CD4-positive, alpha-beta T cell treated with Interleukin-21 for 1 hour (primary cell): ENCODE measurements around the gene KNCN.

Experiments
- DNase-seq: peaks from one replicate; pipeline ENCODE4 v3.0.0-alpha.2; 2020

Gene KNCN

DNA sequence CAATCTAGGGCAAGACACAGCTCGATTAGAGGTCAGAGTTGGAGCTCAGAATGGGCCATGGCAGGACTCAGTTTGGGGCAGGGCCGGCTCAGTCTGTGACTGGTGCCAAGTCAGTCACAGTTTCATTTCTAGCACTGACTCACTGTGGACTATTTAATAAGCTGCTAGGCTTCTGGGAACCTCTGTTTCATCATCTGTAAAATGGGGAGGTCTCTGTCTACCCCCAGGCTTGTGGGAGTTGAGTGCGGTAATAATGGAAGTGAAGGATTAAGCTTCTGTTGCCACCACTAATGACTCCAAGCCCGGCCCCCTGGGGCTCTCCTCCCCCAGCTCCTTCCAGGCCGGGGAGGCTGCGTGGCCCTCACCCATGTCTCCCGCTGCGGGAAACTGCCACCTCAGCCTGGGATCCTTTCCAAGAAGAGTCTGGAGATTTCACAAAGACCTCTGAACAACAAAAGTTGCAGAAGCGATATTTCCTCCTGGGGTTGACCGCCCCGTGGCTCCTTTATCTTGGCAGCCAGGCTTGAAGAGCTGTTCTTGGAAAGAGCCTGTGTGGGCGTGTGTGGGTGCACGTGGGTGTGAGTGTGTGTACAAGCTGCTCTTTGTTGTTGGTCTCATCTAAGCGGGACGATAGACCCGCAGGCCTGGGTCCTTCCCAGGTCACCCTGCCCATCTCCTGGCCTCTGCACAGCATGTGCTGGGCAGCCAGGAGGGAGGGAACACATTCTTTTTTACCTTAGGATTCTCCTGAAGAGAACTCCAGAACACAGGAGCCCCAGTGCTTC is 29.1 kb downstream of the KNCN start:
- no peak for DNase-seq

DNA sequence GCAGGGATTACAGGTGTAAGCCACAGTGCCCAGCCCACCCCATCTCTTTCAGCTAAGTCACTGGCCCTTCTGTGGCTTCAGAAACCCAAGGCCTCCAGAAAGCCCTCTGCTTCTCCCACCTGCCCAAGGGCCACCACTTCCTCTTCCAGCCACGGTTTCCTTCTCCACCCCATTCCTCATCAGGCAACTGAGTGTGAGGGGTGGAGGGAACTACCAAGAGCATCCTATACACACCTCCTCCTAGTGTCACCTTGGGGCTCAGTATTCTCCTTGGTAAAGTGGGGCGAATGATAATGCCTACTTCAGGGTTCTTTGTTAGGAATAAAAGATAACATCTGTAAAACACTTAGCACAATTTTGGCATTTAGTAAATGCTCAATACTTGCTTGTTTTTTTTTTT is 30.0 kb downstream of the KNCN start:
- DNase-seq: no peak

DNA sequence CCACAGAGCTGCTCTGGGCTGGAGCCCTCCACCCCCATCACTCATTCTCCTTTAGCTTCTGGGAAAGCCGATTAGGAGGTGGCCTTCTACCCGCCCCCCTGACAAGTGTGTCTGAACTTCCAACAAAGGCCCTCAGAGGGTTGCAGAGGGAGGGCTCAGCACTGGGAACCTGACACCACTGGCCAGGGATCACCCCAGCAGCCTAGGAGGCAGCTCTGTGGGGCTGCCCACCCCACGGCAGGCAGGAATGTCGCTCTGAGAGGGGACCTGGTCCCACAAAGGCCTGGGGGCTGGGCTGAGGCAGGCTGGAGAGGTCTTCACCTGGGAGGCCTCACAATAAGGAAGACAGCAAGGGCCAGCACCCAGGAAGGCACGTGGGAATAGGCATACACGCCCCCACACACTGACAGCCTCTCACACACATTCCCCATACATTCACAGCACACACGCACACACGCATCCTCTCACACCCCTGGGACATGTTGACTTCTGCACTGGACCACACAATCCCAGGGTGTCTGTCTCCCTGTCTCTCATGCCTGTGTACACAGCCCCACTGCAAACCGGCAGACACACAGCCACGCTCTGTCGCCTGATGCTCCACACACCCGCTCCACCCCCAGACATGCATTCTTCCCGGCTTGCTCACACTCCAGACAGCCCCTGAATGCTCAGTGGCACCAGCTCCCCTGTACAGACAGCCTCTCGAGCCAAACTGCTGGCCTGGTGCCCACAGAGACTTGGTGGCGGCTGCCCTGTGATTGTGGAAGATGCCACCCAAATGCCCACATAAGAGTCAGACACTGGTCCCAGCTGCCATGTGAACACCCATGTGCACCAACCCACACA is 31.2 kb downstream of the KNCN start:
- DNase-seq: no peak

DNA sequence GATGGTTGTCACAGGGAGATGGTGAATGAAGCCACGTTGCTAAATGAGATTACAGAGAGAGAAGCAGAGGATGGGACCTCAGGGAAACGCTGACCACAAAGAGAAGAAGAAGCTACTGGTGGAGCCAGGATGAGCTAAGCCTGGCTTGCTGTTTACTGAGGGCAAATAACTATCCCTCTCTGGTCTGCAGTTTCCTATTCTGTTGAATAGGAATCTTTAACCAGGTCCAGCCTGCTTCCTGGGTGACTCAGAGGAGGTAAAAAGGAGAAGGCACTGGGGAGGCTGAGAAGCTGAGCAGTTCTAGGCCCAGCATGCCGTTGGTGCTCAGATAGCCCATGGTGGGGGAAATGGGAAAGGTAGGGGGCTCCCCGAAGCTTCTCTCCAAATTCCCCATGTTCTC is 32.2 kb downstream of the KNCN start:
- no peak for DNase-seq

DNA sequence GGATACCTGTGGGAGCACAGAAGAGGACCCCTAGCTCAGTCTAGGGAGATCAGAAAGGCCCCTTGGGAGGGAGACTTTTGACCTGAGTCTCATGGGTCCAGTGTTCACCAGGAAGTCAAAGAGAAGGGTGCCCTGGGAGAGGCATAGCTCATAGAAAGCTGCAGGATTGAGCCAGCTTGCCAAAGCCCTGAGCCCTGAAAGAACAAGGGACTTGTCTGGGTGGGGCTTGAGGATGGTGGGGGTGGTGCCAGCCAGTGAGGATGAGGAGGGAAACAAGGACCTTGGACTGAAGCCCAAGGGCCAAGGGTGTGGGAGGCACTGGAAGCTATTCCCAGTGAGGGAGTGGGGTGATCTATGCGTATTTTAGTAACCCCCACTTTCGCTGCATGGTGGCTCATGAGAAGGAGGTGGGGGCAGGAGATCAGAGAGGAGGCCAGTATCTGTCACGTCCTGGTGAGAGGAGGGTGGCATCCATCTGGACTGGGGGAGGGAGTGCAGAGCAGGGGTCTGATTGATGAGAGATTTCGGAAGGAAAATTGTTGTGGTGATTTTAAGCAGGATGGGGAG is 33.4 kb downstream of the KNCN start:
- DNase-seq: no peak

DNA sequence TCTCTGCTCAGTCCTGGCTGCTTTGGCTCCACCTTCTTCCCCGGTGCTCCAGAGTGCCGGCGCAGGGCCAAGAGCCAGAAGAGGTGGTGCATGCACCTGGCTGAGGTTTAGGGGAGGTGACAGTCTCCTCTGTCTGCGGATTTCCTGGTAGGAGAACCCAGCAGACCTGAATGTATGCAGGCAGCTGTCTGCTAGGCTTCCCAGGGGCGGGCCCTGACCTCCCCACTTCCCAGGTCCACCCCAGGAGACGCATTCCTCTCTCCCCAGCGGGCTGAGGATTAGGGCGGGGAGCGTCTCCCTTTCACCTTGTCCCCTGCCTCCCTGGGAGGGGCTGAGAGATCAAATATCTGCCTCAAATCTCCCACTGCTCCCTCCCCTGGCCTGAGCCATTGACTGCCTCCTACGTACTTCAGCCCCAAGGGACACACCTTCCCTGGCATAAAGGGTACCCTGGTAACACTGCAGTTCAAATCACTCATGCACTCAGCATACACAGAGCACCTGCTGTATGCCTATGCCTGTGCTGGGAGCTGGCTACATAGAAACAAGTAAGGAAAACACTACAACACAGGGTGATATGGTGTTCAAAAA is 34.3 kb downstream of the KNCN start:
- DNase-seq: no peak

DNA sequence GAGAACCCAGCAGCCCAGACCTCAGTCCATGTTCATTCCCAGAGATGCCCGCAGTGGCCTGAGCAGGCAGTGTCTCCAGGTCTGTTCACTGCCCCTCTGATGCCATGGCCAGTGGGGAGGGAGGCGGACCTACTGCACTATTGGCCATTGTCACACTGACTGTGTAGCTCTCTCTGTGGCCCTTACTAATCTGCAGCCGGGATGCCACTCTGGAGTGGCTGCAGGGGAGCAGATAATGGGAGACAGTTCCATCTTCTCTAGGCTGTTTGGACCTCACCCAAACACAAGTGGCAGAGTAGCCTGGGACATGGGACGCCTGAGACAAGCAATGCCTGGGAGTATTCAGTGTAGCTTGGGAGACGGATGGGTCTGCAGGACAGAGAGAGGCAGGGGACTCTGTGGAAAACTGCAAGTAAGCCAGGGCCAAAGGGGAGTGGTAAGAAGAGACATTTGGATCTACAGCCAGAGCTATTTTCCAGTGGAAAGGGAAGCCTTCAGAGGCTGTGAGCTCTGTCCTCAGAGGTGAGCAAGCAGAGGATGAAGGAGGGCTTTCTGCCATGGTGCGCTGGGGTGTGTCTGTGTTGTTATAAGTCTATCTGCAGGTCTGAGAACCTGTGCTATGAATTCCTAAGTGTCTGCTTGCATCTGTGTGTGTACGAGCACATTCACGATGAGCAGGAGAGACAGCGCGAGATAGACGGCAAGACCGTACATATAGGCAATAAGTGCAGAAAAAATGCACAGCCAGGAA is 35.1 kb downstream of the KNCN start:
- DNase-seq: no peak

DNA sequence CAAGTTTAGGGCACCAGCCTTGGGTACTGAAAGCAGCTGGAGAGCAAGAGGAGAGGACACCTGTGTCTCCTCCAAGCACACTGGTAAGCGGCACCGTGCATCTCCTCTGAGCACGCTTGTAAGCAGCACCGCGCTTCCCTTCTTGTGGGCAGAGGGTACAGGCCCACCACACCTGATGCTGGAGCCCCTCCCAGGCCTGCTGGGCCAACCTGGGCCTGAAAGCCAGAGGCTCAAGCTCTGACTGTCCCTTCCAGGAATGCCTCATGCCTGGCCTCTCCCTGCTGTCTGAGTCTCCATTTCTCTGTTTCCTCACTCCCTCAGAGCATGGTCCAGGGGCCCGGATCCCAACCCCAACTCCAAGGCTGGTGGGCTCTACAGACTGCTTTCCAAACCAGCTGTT is 35.9 kb downstream of the KNCN start:
- no peak for DNase-seq

DNA sequence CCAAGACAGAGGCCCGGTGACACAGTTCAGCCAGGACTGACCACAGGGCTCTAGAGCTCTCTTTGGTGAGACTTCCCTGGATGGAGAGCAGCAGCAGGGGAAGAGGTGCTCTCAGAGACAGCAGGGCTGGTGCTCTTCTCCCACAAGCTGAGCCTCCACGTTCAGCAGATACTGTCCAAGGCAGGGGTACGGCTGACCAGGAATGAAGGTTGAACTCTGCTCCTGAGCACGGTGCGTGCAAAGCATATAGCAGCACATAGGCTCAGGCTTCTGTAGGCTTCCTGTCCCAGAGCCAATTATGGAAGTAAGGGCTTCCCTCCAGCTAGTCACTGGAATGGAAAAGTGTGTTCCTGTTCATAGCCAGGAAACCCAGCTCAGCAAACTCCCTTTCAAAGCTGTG is 37.9 kb downstream of the KNCN start:
- DNase-seq: no peak

DNA sequence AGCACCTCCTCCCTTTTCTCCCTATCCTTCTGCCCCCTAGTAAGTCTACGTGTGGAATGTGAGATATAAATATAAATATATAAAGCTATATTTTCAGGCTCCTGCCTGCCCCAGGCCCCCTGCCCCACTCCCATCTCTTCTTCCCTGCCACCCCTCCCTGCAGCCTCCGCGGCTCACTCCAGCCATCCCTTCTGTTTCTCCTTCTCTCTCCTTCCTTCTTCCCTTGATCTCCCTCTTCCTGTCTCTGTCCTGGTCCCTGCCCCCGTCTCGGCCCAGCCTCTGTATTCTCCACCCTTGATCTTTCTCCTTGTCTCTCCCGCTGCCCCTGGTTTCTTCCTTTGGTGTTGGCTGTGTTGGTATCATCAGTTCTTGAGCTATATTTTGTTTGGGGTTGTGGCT is 38.7 kb downstream of the KNCN start:
- DNase-seq: no peak

DNA sequence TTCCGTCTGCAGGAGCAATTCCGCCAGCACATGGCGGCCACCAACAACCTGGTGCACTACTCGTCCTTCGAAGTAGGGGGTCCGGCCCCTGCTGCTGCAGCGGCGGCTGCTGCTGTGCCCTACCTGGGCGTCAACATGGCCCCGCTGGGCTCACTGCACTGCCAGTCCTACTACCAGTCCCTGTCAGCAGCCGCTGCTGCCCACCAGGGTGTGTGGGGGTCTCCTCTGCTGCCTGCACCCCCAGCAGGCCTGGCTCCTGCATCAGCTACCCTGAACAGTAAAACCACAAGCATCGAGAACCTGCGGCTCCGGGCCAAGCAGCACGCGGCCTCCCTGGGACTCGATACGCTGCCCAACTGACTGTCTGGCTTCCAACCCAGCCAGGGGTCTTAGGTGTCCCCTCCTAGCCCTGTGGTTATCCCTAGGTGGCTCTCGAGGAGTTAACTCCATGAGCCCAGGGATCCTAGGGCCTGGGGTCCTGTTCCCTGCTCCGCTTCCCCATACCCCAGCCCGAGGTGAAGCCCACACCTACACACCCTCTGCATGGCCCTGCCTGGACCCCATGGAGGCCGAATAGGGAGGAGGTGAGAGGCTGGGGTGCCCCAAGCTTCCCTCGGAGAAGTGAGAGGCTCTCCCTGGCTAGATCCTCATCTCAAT is 39.2 kb downstream of the KNCN start:
- DNase-seq: no peak

DNA sequence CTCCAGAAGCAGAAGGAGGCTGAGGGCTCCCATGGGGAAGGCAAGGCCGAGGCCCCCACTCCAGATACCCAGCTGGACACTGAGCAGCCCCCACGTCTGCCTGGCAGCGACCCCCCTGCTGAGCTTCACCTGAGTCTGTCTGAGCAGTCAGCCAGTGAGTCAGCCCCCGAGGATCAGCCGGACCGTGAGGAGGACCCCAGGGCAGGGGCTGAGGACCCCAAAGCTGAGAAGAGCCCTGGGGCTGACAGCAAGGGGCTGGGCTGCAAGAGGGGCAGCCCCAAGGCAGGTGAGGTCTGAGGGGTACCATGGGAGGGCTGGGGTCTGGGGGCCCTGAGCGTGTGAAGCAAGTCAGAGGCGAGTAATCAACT is 40.5 kb downstream of the KNCN start:
- no peak for DNase-seq

DNA sequence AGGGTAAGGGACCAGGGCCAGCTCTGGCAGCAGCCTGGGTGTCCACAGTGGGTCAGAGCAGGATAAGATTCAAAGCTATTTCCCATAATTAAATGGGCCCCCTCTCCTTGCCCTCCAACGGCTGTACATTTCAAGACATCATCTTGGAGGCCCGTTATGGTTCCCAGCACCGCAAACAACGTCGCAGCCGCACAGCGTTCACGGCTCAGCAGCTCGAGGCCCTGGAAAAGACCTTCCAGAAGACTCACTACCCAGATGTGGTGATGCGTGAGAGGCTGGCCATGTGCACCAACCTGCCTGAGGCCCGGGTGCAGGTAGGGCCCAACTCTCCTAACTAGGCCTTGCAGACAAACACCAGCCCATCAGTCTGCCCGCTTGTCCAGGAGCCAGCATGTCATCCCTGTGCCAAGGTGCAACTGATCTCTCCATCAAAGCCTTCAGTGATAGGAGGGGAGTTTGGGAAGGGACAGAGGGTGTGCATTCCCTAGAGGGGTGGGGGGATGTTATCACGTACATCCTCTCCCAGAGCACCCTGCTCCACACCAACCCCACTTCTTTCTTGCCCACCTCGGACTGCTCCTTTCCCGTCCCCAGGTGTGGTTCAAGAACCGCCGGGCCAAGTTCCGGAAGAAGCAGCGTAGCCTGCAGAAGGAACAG is 41.0 kb downstream of the KNCN start:
- DNase-seq: no peak

DNA sequence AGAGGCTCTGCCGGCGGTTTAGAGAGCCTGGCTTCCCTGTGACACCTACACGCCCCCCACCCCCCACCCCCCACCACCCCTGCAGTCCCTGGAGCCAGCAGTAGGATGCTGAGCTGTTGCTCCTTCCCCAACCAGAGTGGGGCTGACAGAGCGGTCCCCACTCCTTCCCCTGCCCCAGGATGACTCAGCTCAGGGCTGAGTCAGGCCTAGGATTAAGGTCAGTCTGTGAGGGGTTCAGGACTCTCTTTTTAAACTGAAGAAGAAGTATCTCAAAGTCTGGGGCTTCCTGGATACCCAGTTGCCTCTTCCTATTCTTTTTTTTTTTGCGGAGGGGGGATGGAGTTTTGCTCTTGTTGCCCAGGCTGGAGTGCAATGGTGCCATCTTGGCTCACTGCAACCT is 42.7 kb downstream of the KNCN start:
- no peak for DNase-seq

DNA sequence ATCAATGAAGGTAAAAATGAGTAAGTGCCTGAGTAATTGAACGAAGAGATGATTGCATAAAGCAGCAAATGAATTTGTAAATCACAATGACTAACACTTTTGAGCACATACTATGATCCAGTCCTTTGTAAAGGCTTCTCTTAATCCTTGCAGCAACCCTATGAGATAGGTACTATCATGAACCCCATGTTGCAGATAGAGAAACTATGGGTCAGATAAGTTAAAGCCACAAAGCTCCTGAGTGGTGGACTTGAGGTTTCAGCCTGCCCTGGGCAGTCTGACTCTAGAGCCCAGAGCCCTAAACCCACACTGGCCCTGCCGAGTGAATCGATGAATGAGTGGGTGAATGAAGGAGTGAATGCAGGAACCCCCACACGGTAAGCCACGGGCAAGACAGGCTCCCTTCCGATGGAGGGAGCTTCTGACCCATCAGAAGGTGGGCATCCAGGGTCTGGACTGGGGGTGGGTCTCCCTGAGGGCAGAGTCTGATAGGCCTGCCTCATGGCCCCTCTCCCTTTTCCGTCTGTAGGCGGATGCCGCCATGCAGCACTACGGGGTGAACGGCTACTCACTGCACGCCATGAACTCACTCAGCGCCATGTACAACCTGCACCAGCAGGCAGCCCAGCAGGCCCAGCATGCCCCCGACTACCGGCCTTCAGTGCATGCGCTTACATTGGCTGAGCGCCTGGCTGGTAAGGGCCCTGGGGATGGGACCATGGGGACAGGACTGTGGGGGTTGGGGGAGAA is 44.8 kb downstream of the KNCN start:
- no peak for DNase-seq

DNA sequence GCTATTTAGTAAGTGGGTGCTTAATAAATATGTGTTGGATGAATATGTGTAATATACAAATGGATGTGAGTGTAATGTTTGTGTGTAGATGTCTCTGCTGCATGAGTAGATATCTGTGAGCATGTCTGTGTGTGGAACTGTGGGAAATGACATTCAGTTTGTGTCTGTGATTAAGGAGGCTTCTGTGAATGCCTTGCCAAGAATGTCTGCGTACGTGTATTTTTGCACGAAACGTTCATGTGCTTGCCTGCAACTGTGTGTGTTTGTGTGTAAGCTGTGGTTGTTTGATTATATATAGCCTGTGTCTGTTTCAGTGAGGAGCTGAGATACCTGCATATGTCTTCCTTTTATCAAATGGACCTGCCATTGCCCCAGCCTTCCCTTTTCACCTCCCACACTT is 48.0 kb downstream of the KNCN start:
- DNase-seq: no peak

DNA sequence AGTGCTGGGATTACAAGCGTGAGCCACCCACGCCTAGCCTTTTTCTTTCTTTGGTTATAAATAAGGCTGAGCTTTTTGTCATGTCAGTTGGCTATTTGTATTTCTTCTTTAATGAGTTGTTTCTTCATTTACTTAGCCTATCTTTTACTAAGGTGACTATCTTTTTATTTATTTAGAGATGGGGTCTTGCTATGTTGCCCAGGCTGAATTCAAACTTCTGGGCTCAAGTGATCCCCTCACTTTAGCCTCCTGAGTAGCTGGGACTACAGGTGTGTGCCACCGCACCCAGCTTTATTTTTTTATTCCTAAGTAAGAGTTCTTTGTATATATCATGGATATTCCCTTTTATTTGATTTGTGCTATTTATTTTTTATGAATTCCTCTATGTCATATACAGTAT is 49.9 kb downstream of the KNCN start:
- DNase-seq: no peak

DNA sequence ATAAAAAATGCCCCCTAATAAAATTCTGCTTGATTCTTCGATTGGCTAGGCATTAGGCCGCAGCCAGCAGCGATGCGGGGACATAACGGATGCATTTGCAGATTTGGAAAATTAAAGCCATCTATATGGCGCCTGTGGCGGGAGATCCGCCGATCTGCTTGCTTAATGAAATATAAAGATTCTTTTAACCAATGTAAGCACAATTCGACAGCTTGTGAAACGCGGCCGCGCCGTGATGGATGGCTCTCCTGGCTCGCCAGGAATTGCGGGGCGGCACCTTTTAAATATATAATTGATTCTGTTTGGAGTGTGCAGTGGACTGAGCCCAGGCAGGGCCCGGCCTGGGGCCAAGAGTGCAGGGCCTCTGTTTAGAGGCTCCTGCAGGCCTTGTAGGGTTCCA is 53.8 kb downstream of the KNCN start:
- DNase-seq: no peak

DNA sequence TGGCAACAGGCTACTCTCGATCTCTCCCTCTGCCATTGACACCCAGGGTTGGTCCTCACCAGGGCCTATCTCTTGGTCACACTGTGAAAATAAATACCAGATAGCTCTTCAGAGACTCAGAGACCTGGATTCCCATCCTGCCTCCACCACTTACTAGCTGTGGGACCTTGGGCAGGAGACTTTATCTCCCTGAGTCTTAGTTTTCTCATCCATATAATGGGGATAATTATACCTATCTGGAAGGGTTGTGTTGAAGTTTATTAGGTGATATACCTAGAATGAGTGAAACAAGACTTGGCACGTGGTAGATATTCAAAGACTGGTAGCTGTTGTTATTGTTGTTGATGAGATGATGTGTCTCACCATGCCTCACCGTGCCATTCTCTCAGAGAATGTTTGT is 54.4 kb downstream of the KNCN start:
- DNase-seq: no peak

DNA sequence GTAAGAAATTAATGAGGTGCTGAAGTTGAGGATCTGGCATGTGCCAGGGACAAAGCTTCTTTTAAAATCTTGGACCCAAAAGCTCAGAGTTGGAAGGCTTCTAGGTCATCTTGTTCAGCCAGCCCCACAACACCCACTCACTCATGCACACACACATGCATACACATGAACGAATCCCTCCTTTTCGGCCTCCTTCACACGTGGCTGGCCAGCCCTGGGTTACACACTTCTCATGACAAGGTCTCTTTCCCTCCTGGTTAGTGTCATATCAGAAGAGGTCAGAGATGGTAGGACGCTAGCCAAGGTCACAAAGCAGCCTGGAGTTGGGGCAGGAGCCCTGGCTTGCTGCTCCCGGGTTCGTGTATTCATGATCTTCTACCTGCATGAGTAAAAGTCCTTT is 54.9 kb downstream of the KNCN start:
- DNase-seq: no peak

DNA sequence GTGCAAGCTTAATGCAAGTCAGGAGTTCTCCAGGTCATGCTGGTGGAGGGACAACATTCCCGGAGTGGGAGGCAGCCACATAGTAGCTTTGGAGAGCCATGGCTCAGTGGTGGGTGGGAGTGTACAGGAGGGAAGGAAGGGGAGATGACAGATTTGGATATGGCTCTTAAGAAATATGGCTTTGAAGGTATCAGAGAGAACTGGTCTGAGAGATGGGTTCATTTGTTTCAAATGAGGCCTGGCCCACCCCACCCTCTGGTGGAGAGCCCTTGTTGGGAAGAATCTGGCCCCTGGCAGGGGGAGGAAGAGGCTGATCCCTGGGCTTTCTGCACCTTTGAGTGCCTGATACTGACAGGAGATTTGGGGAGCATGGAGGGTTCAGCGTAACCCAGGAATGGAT is 55.7 kb downstream of the KNCN start:
- DNase-seq: no peak
